ENCODE results near the gene NHLRC1. TPM values are rescaled to one million over a fixed set of nuclear protein-coding genes. Genes with fewer than 3 reads are reported as not detected.

The NHLRC1 gene
- total RNA-seq, 2 donors from 2014 or later: 2.7 to 4.8 TPM

GRCh38 chr6:18162401-18162800 is 39.9 kb upstream of the NHLRC1 start:
- peaks cover 0 to 2% of the 10 kb centered on the region in 2 donors for H3K36me3 ChIP-seq
- TF ChIP-seq POLR2A (IDR thresholded peaks at IDR 0.05) (no peak), CTCF (IDR thresholded peaks at IDR 0.05) (no peak), POLR2AphosphoS5 (IDR thresholded peaks at IDR 0.05) (no peak)
- 87% methylated on average over 2 of the region's 2 CpGs for WGBS
- H3K27ac ChIP-seq: no peak overlapping the region
- no peaks in the 10 kb centered on the region for H3K4me1 ChIP-seq (replicated peaks)
- no peaks in the 10 kb centered on the region for H3K9me3 ChIP-seq
- H3K4me3 ChIP-seq: no peak overlapping the region
- DNase-seq (ENCODE audit: low spot score): no peak
- no peaks in the 10 kb centered on the region for H3K27me3 ChIP-seq (replicated peaks; ENCODE audit: insufficient read depth)
- intact Hi-C loops (cut with DNase I): no loop called here

- H3K4me1 ChIP-seq (replicated peaks): no peaks in the 10 kb centered on the region
- no peaks in the 10 kb centered on the region for H3K9me3 ChIP-seq
- WGBS: 87% methylated on average over 2 of the region's 2 CpGs
- H3K27ac ChIP-seq: no peak overlapping the region
- no peak for DNase-seq (ENCODE audit: low spot score)
- intact Hi-C loops (cut with DNase I): no loop called here
- no peak for TF ChIP-seq POLR2A (IDR thresholded peaks at IDR 0.05)
- no peak for TF ChIP-seq POLR2AphosphoS5 (IDR thresholded peaks at IDR 0.05)
- no peak for TF ChIP-seq CTCF (IDR thresholded peaks at IDR 0.05)
- H3K27me3 ChIP-seq (replicated peaks; ENCODE audit: insufficient read depth): no peaks in the 10 kb centered on the region
- peaks cover 0 to 2% of the 10 kb centered on the region in 2 donors for H3K36me3 ChIP-seq
- no peak overlapping the region for H3K4me3 ChIP-seq
Measured at GRCh38 chr6:18161431-18161830, 39.0 kb upstream of the NHLRC1 start.

GRCh38 chr6:18160911-18161310 is 38.4 kb upstream of the NHLRC1 start:
- Histone ChIP-seq H3K27ac (no peak overlapping the region), H3K4me3 (no peak overlapping the region), H3K27me3 (replicated peaks; ENCODE audit: insufficient read depth) (no peaks in the 10 kb centered on the region), H3K36me3 (peaks cover 0 to 2% of the 10 kb centered on the region in 2 donors), H3K4me1 (replicated peaks) (no peaks in the 10 kb centered on the region), H3K9me3 (no peaks in the 10 kb centered on the region)
- WGBS: 91% methylated on average over 1 of the region's 1 CpG
- intact Hi-C loops (cut with DNase I): no loop called here
- DNase-seq (ENCODE audit: low spot score): no peak
- TF ChIP-seq CTCF (IDR thresholded peaks at IDR 0.05): no peak
- TF ChIP-seq POLR2AphosphoS5 (IDR thresholded peaks at IDR 0.05): no peak
- no peak for TF ChIP-seq POLR2A (IDR thresholded peaks at IDR 0.05)

- Histone ChIP-seq H3K36me3 (peaks cover 0 to 2% of the 10 kb centered on the region in 2 donors), H3K9me3 (no peaks in the 10 kb centered on the region), H3K4me1 (replicated peaks) (no peaks in the 10 kb centered on the region), H3K27me3 (replicated peaks; ENCODE audit: insufficient read depth) (no peaks in the 10 kb centered on the region), H3K27ac (peak overlapping the region; percentile 82 to 84), H3K4me3 (peak overlapping the region; percentile 86 to 90)
- TF ChIP-seq POLR2A (IDR thresholded peaks at IDR 0.05) (peak; percentile 28), CTCF (IDR thresholded peaks at IDR 0.05) (peak in 3 of 4 experiments; percentile 10 to 46 (median 31)), POLR2AphosphoS5 (IDR thresholded peaks at IDR 0.05) (peak; percentile 39)
- intact Hi-C loops (cut with DNase I): loop anchor here (5.0 kb wide), 1 partner anchor 106 kb away; the partner anchor contains the start of gene DEK
- DNase-seq (ENCODE audit: low spot score): peak; percentile 73
- 1% methylated on average over 26 of the region's 26 CpGs for WGBS
Measured at GRCh38 chr6:18155864-18156421, 33.5 kb upstream of the NHLRC1 start.
